ENCODE data around the gene RNASE13.
A peak's percentile ranks its signal among the peaks of the same experiment; 100 is the strongest.
"Not testable (repeated sequence)": the region's sequence is repeated elsewhere in the genome, so short reads cannot be mapped to it uniquely, and the experiment has no call there.

The RNASE13 gene

DNA sequence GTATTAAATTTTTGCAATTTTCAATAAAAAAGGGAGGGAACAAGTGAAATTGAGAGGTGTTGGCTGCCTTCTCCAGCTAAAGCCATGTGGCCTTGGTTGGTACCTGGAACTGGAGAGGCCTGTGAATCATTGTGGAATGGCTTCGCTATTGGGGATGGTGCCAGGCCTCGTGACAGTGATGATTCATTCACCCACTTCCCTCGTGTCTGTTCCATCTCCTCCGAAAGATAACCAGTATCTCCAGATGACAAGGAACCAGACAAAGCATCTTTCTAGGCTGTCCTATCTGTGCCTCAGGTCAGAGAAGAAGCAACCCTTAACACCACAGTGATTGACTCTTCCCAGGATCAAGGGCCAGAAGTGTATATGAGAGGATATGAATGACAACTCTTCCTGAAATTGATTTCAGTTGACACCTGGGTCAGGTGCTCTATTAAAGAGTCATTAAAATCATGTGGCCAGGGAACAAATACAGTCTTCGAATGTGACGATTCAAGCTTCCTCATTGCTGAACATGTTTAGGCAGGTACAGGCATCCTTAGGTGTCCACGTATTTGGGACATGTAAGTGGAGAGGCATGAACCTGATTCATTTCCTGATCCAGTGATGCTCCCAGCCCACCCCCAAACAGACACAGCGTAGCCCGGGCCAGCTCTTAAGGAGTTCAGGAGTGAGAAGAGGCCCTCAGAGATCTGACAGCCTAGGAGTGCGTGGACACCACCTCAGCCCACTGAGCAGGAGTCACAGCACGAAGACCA is 7.2 kb upstream of the RNASE13 start, which contains the start of gene RNASE7:
TSS of gene RNASE7 (plus strand) at position 687 of the 758 bp plus-strand sequence. CDS start 631 bp downstream, outside the sequence.
- ATAC-seq: peak; percentile 25
- TF ChIP-seq ZC3H10 (CRISPR knock-in tag; IDR thresholded peaks at IDR 0.05): no peak
- TF ChIP-seq ZNF8 (CRISPR knock-in tag; IDR thresholded peaks at IDR 0.05): no peak
- TF ChIP-seq ARNTL (CRISPR knock-in tag; IDR thresholded peaks at IDR 0.05; ENCODE audit: borderline replicate concordance, low read depth): no peak
- no peak for TF ChIP-seq ISL1 (CRISPR knock-in tag; IDR thresholded peaks at IDR 0.05)
- TF ChIP-seq OSR1 (CRISPR knock-in tag; IDR thresholded peaks at IDR 0.05): no peak
- TF ChIP-seq ZNF565 (CRISPR knock-in tag; conservative IDR thresholded peaks at IDR 0.05; ENCODE audit: low read depth): no peak
- TF ChIP-seq ZNF70 (CRISPR knock-in tag; IDR thresholded peaks at IDR 0.05): no peak
- TF ChIP-seq ZFP3 (CRISPR knock-in tag; IDR thresholded peaks at IDR 0.05): no peak
- TF ChIP-seq GLIS3 (CRISPR knock-in tag; IDR thresholded peaks at IDR 0.05): no peak
- TF ChIP-seq PPARA (CRISPR knock-in tag; IDR thresholded peaks at IDR 0.05; ENCODE audit: borderline replicate concordance): no peak
- TF ChIP-seq, protein P1, sequence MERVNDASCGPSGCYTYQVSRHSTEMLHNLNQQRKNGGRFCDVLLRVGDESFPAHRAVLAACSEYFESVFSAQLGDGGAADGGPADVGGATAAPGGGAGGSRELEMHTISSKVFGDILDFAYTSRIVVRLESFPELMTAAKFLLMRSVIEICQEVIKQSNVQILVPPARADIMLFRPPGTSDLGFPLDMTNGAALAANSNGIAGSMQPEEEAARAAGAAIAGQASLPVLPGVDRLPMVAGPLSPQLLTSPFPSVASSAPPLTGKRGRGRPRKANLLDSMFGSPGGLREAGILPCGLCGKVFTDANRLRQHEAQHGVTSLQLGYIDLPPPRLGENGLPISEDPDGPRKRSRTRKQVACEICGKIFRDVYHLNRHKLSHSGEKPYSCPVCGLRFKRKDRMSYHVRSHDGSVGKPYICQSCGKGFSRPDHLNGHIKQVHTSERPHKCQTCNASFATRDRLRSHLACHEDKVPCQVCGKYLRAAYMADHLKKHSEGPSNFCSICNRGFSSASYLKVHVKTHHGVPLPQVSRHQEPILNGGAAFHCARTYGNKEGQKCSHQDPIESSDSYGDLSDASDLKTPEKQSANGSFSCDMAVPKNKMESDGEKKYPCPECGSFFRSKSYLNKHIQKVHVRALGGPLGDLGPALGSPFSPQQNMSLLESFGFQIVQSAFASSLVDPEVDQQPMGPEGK (CRISPR knock-in tag; IDR thresholded peaks at IDR 0.05; ENCODE audit: borderline replicate concordance): no peak
- TF ChIP-seq ZFP30 (CRISPR knock-in tag; IDR thresholded peaks at IDR 0.05): no peak
- TF ChIP-seq TOX (CRISPR knock-in tag; IDR thresholded peaks at IDR 0.05; ENCODE audit: borderline replicate concordance): no peak
- no peak for TF ChIP-seq ESRRG (CRISPR knock-in tag; IDR thresholded peaks at IDR 0.05)

DNA sequence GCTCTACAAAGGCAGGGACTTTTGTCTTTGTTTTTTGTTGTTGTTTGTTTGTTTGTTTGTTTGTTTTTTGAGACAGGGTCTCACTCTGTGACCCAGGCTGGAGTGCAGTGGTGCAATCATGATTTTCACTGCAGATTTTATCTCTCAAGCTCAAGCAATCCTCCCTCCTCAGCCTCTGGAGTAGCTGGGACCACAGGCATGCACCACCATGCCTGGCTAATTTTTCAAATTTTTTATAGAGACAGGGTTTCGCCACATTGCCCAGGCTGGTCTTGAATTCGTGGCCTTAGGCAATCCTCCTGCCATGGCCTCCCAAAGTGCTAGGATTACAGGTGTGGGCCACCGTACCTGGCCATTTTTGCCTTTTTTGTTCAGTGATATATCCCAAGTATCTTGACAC is 6.3 kb upstream of the RNASE13 start:
- ATAC-seq: not testable (repeated sequence)

DNA sequence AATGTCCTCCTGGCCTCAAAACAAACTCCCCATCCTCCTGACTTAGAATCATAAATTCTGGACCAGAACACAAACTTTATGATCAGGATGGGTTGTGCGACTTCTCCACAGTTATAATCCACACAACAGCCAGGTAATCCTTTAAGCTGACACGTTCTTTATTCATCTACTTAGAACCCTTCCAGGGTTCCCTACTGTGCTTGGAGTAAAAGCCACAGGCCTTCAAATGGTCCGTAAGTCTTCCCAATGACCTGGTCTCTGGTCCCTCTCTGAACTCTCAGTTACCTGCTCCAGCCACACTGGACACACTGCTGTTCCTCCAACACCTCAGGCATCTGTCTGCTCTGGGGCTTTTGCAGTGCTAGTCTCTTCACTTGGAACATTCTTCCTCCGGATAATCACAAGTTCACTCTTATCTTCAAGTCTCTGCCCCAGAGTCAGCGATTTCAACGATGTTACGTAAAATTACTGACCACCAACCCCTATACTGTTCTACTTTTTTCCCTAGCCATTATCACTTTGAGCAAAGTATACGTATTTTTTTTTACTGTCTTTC is 5.8 kb upstream of the RNASE13 start:
- TF ChIP-seq SNAI2 (CRISPR knock-in tag; IDR thresholded peaks at IDR 0.05) (no peak), RARB (CRISPR knock-in tag; IDR thresholded peaks at IDR 0.05) (no peak), ZNF8 (CRISPR knock-in tag; IDR thresholded peaks at IDR 0.05) (no peak)
- TF ChIP-seq, protein P2, sequence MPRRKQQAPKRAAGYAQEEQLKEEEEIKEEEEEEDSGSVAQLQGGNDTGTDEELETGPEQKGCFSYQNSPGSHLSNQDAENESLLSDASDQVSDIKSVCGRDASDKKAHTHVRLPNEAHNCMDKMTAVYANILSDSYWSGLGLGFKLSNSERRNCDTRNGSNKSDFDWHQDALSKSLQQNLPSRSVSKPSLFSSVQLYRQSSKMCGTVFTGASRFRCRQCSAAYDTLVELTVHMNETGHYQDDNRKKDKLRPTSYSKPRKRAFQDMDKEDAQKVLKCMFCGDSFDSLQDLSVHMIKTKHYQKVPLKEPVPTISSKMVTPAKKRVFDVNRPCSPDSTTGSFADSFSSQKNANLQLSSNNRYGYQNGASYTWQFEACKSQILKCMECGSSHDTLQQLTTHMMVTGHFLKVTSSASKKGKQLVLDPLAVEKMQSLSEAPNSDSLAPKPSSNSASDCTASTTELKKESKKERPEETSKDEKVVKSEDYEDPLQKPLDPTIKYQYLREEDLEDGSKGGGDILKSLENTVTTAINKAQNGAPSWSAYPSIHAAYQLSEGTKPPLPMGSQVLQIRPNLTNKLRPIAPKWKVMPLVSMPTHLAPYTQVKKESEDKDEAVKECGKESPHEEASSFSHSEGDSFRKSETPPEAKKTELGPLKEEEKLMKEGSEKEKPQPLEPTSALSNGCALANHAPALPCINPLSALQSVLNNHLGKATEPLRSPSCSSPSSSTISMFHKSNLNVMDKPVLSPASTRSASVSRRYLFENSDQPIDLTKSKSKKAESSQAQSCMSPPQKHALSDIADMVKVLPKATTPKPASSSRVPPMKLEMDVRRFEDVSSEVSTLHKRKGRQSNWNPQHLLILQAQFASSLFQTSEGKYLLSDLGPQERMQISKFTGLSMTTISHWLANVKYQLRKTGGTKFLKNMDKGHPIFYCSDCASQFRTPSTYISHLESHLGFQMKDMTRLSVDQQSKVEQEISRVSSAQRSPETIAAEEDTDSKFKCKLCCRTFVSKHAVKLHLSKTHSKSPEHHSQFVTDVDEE (CRISPR knock-in tag; IDR thresholded peaks at IDR 0.05): no peak
- TF ChIP-seq, protein P3, sequence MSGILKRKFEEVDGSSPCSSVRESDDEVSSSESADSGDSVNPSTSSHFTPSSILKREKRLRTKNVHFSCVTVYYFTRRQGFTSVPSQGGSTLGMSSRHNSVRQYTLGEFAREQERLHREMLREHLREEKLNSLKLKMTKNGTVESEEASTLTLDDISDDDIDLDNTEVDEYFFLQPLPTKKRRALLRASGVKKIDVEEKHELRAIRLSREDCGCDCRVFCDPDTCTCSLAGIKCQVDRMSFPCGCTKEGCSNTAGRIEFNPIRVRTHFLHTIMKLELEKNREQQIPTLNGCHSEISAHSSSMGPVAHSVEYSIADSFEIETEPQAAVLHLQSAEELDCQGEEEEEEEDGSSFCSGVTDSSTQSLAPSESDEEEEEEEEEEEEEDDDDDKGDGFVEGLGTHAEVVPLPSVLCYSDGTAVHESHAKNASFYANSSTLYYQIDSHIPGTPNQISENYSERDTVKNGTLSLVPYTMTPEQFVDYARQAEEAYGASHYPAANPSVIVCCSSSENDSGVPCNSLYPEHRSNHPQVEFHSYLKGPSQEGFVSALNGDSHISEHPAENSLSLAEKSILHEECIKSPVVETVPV (CRISPR knock-in tag; IDR thresholded peaks at IDR 0.05): no peak
- ATAC-seq: no peak; the same call in 2 of the 3 replicates

DNA sequence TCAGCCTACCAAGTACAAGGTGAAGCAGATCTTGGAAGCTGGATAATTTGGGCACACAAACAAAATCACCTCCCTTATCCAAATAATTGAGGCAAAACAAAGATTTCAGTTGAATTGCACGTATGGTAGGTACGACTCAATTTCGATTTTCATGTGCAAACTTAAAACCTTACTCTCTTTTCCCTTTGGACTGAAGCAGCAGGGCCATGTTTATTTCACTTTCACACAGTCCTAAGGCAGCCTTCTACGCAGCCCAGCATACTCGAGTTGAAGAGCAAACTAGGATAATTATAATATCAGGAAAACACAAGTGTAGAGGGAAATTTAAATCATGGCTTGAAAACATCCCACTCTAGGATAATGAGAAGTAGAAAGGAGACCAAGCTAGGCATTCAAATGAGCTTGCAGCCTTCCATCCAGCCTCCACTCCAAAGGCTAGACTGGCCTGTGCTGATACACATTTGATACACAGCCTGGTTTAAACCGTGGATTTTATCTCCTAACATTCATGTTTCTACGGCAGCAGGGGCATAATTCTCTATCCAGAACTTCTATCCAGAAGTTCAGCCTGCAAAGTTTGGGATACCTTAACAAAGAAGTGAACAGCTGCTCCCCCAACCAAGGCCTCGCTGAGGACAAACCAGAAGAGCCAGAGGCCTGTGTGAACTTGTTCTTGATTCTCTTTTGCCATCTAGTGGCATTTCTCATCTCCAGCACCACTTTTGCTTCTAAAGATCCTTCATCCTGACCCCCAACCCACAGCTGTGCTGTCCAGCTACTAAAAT is 5.2 kb upstream of the RNASE13 start:
- TF ChIP-seq BACH2 (CRISPR knock-in tag; IDR thresholded peaks at IDR 0.05; ENCODE audit: borderline replicate concordance): no peak
- TF ChIP-seq, protein P1 (CRISPR knock-in tag; IDR thresholded peaks at IDR 0.05; ENCODE audit: borderline replicate concordance): no peak
- no peak for TF ChIP-seq ZNF8 (CRISPR knock-in tag; IDR thresholded peaks at IDR 0.05)

More for the DNA sequence above, 5.2 kb upstream of the RNASE13 start:
- peak; percentile 90 for ATAC-seq

Measured in SK-N-SH treated with all-trans-retinoic acid at 6 μM for 48 hours (cell line).